Pancreas (tissue), 10 donors: Measurements from ENCODE around the gene CDH4. TPM values are rescaled to one million over a fixed set of nuclear protein-coding genes. Genes with fewer than 3 reads are reported as not detected.

ENCODE experiments used
- ATAC-seq, 4 donors: fragments of 200-7000 bp; cut with Tn5 transposase; one replicate each; pipeline versions ENCODE4 v1.8.0 to v1.9.1; 2020; ENCODE audit warnings: mild to moderate bottlenecking in 4 of 4, moderate library complexity in 4 of 4
- DNase-seq, 6 donors: peaks; one replicate each; pipeline ENCODE4 v3.0.0-alpha.2; 2020
- FAIRE-seq: peaks from 2 replicates; lab custom pipeline; 2012; peaks lifted over from hg19 to GRCh38; lab: Jason Lieb, UNC
- H3K27ac ChIP-seq, 4 donors: fragments of 200-600 bp; sonication (generic); 1 replicate in 3 of 4; 2 replicates in 1 of 4; pipeline versions ENCODE4 v1.5.0 to v1.8.0; 2020
- H3K27me3 ChIP-seq, 4 donors: fragments of 200-600 bp; one replicate each; pipeline ENCODE4 v1.8.0; 2021
- H3K36me3 ChIP-seq, 3 donors: fragments of 200-600 bp; sonication (generic) in 1 of 3; one replicate each; pipeline versions ENCODE4 v1.5.0 to v1.8.0; 2020 to 2021
- H3K4me1 ChIP-seq, 3 donors: fragments of 200-600 bp; one replicate each; pipeline ENCODE4 v1.8.0; 2021
- H3K4me3 ChIP-seq, 4 donors: fragments of 200-600 bp; sonication (generic) in 2 of 4; one replicate each; pipeline versions ENCODE4 v1.5.0 to v1.8.0; 2020 to 2021
- H3K9me3 ChIP-seq, 4 donors: fragments of 200-600 bp; one replicate each; pipeline ENCODE4 v1.8.0; 2021
- WGBS, 2 donors: extraction: QIAGEN DNeasy Blood & Tissue Kit; methylation state at CpG; one replicate each; pipeline ENCODE4 v1.1.7; 2013; 5-methylcytosine and 5-hydroxymethylcytosine counted together
- intact Hi-C, 3 donors: fragments of 100-400 bp; cut with DNase I; formaldehyde crosslinking; loops; one replicate each; pipeline versions ENCODE4 v1.11.1 to v1.14.2; 2022
- polyA plus RNA-seq, 2 donors: library from polyadenylated mRNA; stranded (reverse); fragments of 200-250 nt; gene quantifications; one replicate each; pipeline ENCODE4 v1.2.3, GENCODE V29; 2013
- total RNA-seq, 6 donors: library from RNA; stranded (reverse); fragmentation: NEBNext Ultra II Directional in 4 of 6; extraction: Animal tissue kit (Norgen Biotek cat#: 25700) in 4 of 6; gene quantifications; one replicate each; pipeline versions ENCODE4 v1.2.1 to v1.2.4, GENCODE V29; 2021 to 2023
- TF ChIP-seq, protein P1 (sequence below), 4 donors: fragments of 200-600 bp; sonication (generic) in 3 of 4; IDR thresholded peaks; one replicate each; pipeline versions ENCODE4 v1.5.0 to v1.8.0; 2021; ENCODE audit warnings: antibody characterized with exemption in 4 of 4
- donor health status: healthy with polysubstance abuse.
- donor health status: DM: no; HTN: no; CAD: no; lungs with moderate emphysema.
- donor health status: DM: no; HTN: no; CAD: no.
- donor health status: control.
- donor health status: control.
- donor health status: Bipolar disorder and iron deficiency.
- donor health status: DM: yes; HTN: yes; CAD: no.
- donor health status: DM: no; HTN: no; CAD: no.
- donor health status: DM: no; HTN: no; CAD: no.
- donor health status: DM: yes; HTN: yes; CAD: no.

The CDH4 gene
- total and polyA plus RNA-seq, 8 donors = 0.04 to 1.4 (median 0.27) TPM

- Histone ChIP-seq H3K4me3 (no peak overlapping the region), H3K27ac (no peak overlapping the region), H3K9me3 (no peaks in the 10 kb centered on the region), H3K4me1 (no peaks in the 10 kb centered on the region), H3K36me3 (no peaks in the 10 kb centered on the region), H3K27me3 (no peaks in the 10 kb centered on the region)
- TF ChIP-seq, protein P1, sequence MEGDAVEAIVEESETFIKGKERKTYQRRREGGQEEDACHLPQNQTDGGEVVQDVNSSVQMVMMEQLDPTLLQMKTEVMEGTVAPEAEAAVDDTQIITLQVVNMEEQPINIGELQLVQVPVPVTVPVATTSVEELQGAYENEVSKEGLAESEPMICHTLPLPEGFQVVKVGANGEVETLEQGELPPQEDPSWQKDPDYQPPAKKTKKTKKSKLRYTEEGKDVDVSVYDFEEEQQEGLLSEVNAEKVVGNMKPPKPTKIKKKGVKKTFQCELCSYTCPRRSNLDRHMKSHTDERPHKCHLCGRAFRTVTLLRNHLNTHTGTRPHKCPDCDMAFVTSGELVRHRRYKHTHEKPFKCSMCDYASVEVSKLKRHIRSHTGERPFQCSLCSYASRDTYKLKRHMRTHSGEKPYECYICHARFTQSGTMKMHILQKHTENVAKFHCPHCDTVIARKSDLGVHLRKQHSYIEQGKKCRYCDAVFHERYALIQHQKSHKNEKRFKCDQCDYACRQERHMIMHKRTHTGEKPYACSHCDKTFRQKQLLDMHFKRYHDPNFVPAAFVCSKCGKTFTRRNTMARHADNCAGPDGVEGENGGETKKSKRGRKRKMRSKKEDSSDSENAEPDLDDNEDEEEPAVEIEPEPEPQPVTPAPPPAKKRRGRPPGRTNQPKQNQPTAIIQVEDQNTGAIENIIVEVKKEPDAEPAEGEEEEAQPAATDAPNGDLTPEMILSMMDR (IDR thresholded peaks at IDR 0.05) = no peak
- WGBS, 2 donors = 53 to 58% methylated on average over 25 of the region's 25 CpGs
- intact Hi-C loops = no loop called here
- no peak for DNase-seq
- FAIRE-seq = no peak
- no peak for ATAC-seq
Observed at GRCh38 chr20:61629602-61630390, 377.7 kb downstream of the CDH4 start.

- no peaks in the 10 kb centered on the region for H3K27me3 ChIP-seq
- FAIRE-seq (no peak), ATAC-seq (no peak), DNase-seq (no peak)
- intact Hi-C loops = no loop called here
- H3K4me1 ChIP-seq = no peaks in the 10 kb centered on the region
- no peaks in the 10 kb centered on the region for H3K36me3 ChIP-seq
- 70 to 72% methylated on average over 5 of the region's 5 CpGs for WGBS, 2 donors
- H3K27ac ChIP-seq = no peak overlapping the region
- H3K9me3 ChIP-seq = no peaks in the 10 kb centered on the region
- H3K4me3 ChIP-seq = no peak overlapping the region
- TF ChIP-seq, protein P1 (IDR thresholded peaks at IDR 0.05) = no peak
Observed at GRCh38 chr20:61630391-61630650, 378.3 kb downstream of the CDH4 start.

DNA sequence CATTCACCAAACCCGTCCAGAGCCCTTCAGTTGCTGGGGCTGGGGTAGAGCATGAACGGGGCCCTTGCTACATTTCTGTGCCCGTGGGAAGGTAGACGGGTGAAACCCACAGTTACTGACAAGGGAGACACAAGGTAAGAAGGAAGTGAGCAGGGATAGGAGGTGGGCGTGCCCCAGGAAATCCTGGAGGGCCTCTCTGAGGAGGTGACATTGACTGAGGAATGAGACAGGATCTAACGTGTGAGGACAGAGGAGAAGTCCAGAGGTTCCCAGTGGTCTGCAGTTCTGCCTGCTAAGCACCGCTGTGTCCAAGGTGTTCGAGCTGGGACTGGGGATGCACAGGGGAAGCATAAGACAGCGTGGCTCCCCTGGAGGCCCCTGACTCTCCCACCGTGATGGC is 378.8 kb downstream of the CDH4 start:
- FAIRE-seq (no peak), ATAC-seq (no peak), DNase-seq (no peak)
- intact Hi-C loops = no loop called here
- Histone ChIP-seq H3K27me3 (no peaks in the 10 kb centered on the region), H3K36me3 (no peaks in the 10 kb centered on the region), H3K27ac (no peak overlapping the region), H3K4me3 (no peak overlapping the region), H3K9me3 (no peaks in the 10 kb centered on the region), H3K4me1 (no peaks in the 10 kb centered on the region)
- 63 to 64% methylated on average over 10 of the region's 10 CpGs for WGBS, 2 donors
- TF ChIP-seq, protein P1 (IDR thresholded peaks at IDR 0.05) = no peak

- H3K4me1 ChIP-seq = no peaks in the 10 kb centered on the region
- H3K4me3 ChIP-seq = no peak overlapping the region
- no peaks in the 10 kb centered on the region for H3K27me3 ChIP-seq
- H3K27ac ChIP-seq = no peak overlapping the region
- ATAC-seq (no peak), DNase-seq (no peak), FAIRE-seq (no peak)
- intact Hi-C loops = no loop called here
- no peaks in the 10 kb centered on the region for H3K36me3 ChIP-seq
- 58 to 65% methylated on average over 17 of the region's 17 CpGs for WGBS, 2 donors
- H3K9me3 ChIP-seq = no peaks in the 10 kb centered on the region
- TF ChIP-seq, protein P1 (IDR thresholded peaks at IDR 0.05) = no peak
Observed at GRCh38 chr20:61631751-61632150, 379.7 kb downstream of the CDH4 start.

DNA sequence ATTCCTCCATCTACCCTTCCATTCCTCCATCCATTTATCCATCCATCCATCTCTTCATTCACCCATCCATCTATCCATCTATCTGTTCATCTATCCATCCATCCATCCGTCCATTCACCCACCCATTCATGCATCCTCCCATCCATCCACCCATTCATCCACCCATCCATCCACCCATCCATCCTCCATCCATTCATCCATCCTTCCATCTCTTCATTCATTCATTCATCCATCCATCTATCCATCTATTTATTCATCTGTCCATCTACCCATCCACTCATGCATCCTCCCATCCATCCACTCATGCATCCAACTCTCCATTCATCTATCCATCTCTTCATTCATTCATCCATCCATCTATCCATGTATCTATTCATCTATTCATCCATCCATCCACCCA is 380.9 kb downstream of the CDH4 start:
- no peak for FAIRE-seq
- H3K27me3 ChIP-seq = no peaks in the 10 kb centered on the region
- intact Hi-C loops = no loop called here

More for the DNA sequence above, 380.9 kb downstream of the CDH4 start:
- 31 to 52% methylated on average over 1 of the region's 1 CpG for WGBS, 2 donors
- H3K4me1 ChIP-seq = no peaks in the 10 kb centered on the region
- no peak overlapping the region for H3K4me3 ChIP-seq
- TF ChIP-seq, protein P1 (IDR thresholded peaks at IDR 0.05) = no peak
- no peaks in the 10 kb centered on the region for H3K36me3 ChIP-seq
- H3K9me3 ChIP-seq = no peaks in the 10 kb centered on the region
- H3K27ac ChIP-seq = no peak overlapping the region
- ATAC-seq = no peak
- no peak for DNase-seq
